HL-60 (cell line): ENCODE measurements around the gene PRR14L.

Source experiments
- CTCF ChIP-seq: IDR thresholded peaks from one replicate; pipeline ENCODE4 v1.5.1; 2011; ENCODE audit warnings: low read length, control low read depth, inconsistent platforms; ENCODE audit not compliant: insufficient read depth
- POLR2AphosphoS5 ChIP-seq: IDR thresholded peaks from 2 replicates; pipeline ENCODE4 v1.6.1; 2012; ENCODE audit warnings: low read depth

GRCh38 chr22:31715147-31715778, 34.7 kb downstream of the PRR14L start:
- TF ChIP-seq CTCF, result no peak
- TF ChIP-seq POLR2AphosphoS5, result no peak
